Tibial artery (tissue), 4 donors: Measurements from ENCODE around the gene TBX20.

Experiments
- DNase-seq, 2 donors: peaks; one replicate each; pipeline ENCODE4 v3.0.0-alpha.2; 2019
- H3K27ac ChIP-seq, 2 donors: fragments of 200-600 bp; sonication (generic) in 1 of 2; 1 replicate in 1 of 2; 2 replicates in 1 of 2; pipeline ENCODE4 v1.5.1; 2018 to 2019; ENCODE audit warnings: mild to moderate bottlenecking in 1 of 2
- H3K27me3 ChIP-seq, 2 donors: fragments of 200-600 bp; sonication (generic) in 1 of 2; one replicate each; pipeline versions ENCODE4 v1.5.1 to v1.6.0; 2016 to 2019
- H3K36me3 ChIP-seq, 3 donors: fragments of 200-600 bp; sonication (generic) in 2 of 3; one replicate each; pipeline ENCODE4 v1.5.1; 2016 to 2019; ENCODE audit warnings: mild to moderate bottlenecking in 2 of 3
- H3K4me1 ChIP-seq, 4 donors: fragments of 200-600 bp; sonication (generic) in 2 of 4; 1 replicate in 3 of 4; 2 replicates in 1 of 4; pipeline ENCODE4 v1.5.1; 2016 to 2019
- H3K4me3 ChIP-seq, 2 donors: fragments of 200-600 bp; sonication (generic) in 1 of 2; 1 replicate in 1 of 2; 2 replicates in 1 of 2; pipeline ENCODE4 v1.5.1; 2018 to 2019; ENCODE audit warnings: mild to moderate bottlenecking in 2 of 2
- H3K9me3 ChIP-seq, 3 donors: fragments of 200-600 bp; sonication (generic) in 1 of 3; one replicate each; pipeline ENCODE4 v1.5.1; 2016 to 2019
- CTCF ChIP-seq, 2 experiments: fragments of 200-600 bp in 1 of 2; fragments of 450-650 bp in 1 of 2; IDR thresholded peaks; one replicate each; pipeline ENCODE4 v1.5.1; 2017 to 2019; ENCODE audit warnings: antibody characterized with exemption in 2 of 2, mild to moderate bottlenecking in 1 of 2, moderate library complexity in 1 of 2
- intact Hi-C: fragments of 100-400 bp; cut with DNase I; formaldehyde crosslinking; loops from one replicate; pipeline ENCODE4 v1.15.0; 2023; ENCODE audit warnings: low total_unique reads

TBX20 gene

GRCh38 chr7:35280902-35281301 is 27.0 kb upstream of the TBX20 start:
- DNase-seq: no peak
- H3K27ac ChIP-seq: no peak overlapping the region
- H3K9me3 ChIP-seq: no peaks in the 10 kb centered on the region
- no peaks in the 10 kb centered on the region for H3K4me1 ChIP-seq
- H3K36me3 ChIP-seq: no peaks in the 10 kb centered on the region
- H3K4me3 ChIP-seq: no peak overlapping the region
- no peak for TF ChIP-seq CTCF (IDR thresholded peaks at IDR 0.05)
- H3K27me3 ChIP-seq: no peaks in the 10 kb centered on the region
- intact Hi-C loops: no loop called here

GRCh38 chr7:35277359-35277758 is 23.5 kb upstream of the TBX20 start:
- Histone ChIP-seq H3K27me3 (no peaks in the 10 kb centered on the region), H3K9me3 (no peaks in the 10 kb centered on the region), H3K36me3 (no peaks in the 10 kb centered on the region), H3K4me3 (no peak overlapping the region), H3K4me1 (no peaks in the 10 kb centered on the region), H3K27ac (no peak overlapping the region)
- no peak for DNase-seq
- intact Hi-C loops: no loop called here
- TF ChIP-seq CTCF (IDR thresholded peaks at IDR 0.05): no peak

- intact Hi-C loops: no loop called here
Measured at GRCh38 chr7:35272246-35272645, 18.3 kb upstream of the TBX20 start.

GRCh38 chr7:35268953-35269352 is 15.1 kb upstream of the TBX20 start:
- Histone ChIP-seq H3K27me3 (peaks cover 0 to 14% of the 10 kb centered on the region in 2 donors), H3K9me3 (no peaks in the 10 kb centered on the region), H3K36me3 (no peaks in the 10 kb centered on the region), H3K27ac (no peak overlapping the region), H3K4me3 (no peak overlapping the region), H3K4me1 (no peaks in the 10 kb centered on the region)
- TF ChIP-seq CTCF (IDR thresholded peaks at IDR 0.05): no peak
- DNase-seq: no peak
- intact Hi-C loops: no loop called here

More at GRCh38 chr7:35272246-35272645, 18.3 kb upstream of the TBX20 start:
- H3K4me3 ChIP-seq: no peak overlapping the region
- no peaks in the 10 kb centered on the region for H3K9me3 ChIP-seq
- no peaks in the 10 kb centered on the region for H3K36me3 ChIP-seq
- no peaks in the 10 kb centered on the region for H3K4me1 ChIP-seq
- no peak for DNase-seq
- H3K27me3 ChIP-seq: no peaks in the 10 kb centered on the region
- no peak overlapping the region for H3K27ac ChIP-seq
- TF ChIP-seq CTCF (IDR thresholded peaks at IDR 0.05): no peak

GRCh38 chr7:35267411-35267810 is 13.5 kb upstream of the TBX20 start:
- DNase-seq: no peak
- TF ChIP-seq CTCF (IDR thresholded peaks at IDR 0.05): no peak
- intact Hi-C loops: no loop called here
- H3K4me1 ChIP-seq: no peaks in the 10 kb centered on the region
- H3K9me3 ChIP-seq: no peaks in the 10 kb centered on the region
- no peaks in the 10 kb centered on the region for H3K36me3 ChIP-seq
- peaks cover 0 to 29% of the 10 kb centered on the region in 2 donors for H3K27me3 ChIP-seq
- no peak overlapping the region for H3K27ac ChIP-seq
- H3K4me3 ChIP-seq: no peak overlapping the region

GRCh38 chr7:35263396-35263795 is 9.5 kb upstream of the TBX20 start:
- H3K9me3 ChIP-seq: no peaks in the 10 kb centered on the region
- H3K36me3 ChIP-seq: no peaks in the 10 kb centered on the region
- peaks cover 0 to 69% of the 10 kb centered on the region in 2 donors for H3K27me3 ChIP-seq
- intact Hi-C loops: no loop called here
- no peak for DNase-seq
- H3K4me3 ChIP-seq: no peak overlapping the region
- H3K27ac ChIP-seq: no peak overlapping the region
- H3K4me1 ChIP-seq: peaks cover 0 to 7% (median 2%) of the 10 kb centered on the region in 4 donors
- TF ChIP-seq CTCF (IDR thresholded peaks at IDR 0.05): no peak
